ENCODE measurements around the gene SEL1L3. TPM values are rescaled to one million over a fixed set of nuclear protein-coding genes. Genes with fewer than 3 reads are reported as not detected.

SEL1L3 gene
- total RNA-seq, 1 donor from 2014 or later, result 14.4 TPM

DNA sequence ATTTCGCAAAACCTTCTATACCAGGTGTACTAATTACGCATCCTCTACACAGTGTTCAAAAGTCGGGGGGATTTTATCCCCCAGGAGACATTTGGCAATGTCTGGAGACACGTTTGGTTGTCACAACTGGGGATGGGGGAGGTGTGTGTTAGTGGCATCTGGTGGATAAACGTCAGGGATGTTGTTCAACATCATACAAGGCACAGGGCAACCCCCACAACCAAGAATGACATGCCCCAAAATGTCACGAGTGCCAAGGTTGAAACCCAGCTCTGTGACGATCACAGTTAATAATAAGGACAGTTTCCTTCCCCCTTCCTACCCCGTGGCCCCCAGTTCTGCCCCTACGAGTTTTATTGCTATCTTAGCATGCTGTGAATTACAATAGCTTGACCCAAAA is 15.9 kb upstream of the SEL1L3 start:
- no peak overlapping the region for H3K27ac Mint-ChIP-seq
- H3K9me3 Mint-ChIP-seq, result peaks cover 3% of the 10 kb centered on the region
- no peaks in the 10 kb centered on the region for H3K27me3 Mint-ChIP-seq (ENCODE audit: low read depth)
- H3K4me3 Mint-ChIP-seq, result no peak overlapping the region
- H3K4me1 Mint-ChIP-seq, result peaks cover 13% of the 10 kb centered on the region
- DNase-seq (ENCODE audit: low spot score in 2 of 2, unreplicated experiment in 2 of 2), result no peak
- TF ChIP-seq CTCF (IDR thresholded peaks at IDR 0.05; ENCODE audit: unreplicated experiment), result no peak
- no peaks in the 10 kb centered on the region for H3K36me3 Mint-ChIP-seq

DNA sequence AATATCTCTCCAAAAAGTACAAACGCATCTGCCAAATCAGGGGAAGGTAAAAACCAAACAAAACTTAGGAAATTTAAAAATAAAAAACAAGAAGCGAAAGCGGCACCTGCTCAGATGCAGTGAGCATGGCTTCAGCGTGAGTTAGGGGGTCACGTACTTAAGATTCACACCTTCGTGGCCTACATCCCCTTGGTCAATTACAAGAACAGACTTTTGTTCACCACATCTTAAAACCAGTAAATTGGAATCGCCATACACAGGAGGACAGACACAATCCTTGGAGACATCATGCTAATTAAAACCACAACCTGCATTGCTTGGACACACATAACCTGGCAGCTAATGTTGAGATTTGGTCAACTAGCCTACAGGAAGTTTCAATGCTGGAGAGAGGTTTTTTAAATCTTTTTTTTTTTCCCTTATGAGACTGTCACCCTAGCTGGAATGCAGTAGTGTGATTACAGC is 12.5 kb upstream of the SEL1L3 start:
- Mint-ChIP-seq H3K27me3 (ENCODE audit: low read depth) (no peaks in the 10 kb centered on the region), H3K9me3 (peaks cover 3% of the 10 kb centered on the region), H3K27ac (no peak overlapping the region), H3K36me3 (no peaks in the 10 kb centered on the region), H3K4me1 (peaks cover 16% of the 10 kb centered on the region), H3K4me3 (no peak overlapping the region)
- no peak for DNase-seq (ENCODE audit: low spot score in 2 of 2, unreplicated experiment in 2 of 2)
- no peak for TF ChIP-seq CTCF (IDR thresholded peaks at IDR 0.05; ENCODE audit: unreplicated experiment)

- peaks cover 2% of the 10 kb centered on the region for H3K9me3 Mint-ChIP-seq
- no peak overlapping the region for H3K27ac Mint-ChIP-seq
- H3K4me3 Mint-ChIP-seq, result no peak overlapping the region
- no peaks in the 10 kb centered on the region for H3K36me3 Mint-ChIP-seq
- no peak for TF ChIP-seq CTCF (IDR thresholded peaks at IDR 0.05; ENCODE audit: unreplicated experiment)
- peaks cover 13% of the 10 kb centered on the region for H3K4me1 Mint-ChIP-seq
- H3K27me3 Mint-ChIP-seq (ENCODE audit: low read depth), result no peaks in the 10 kb centered on the region
- DNase-seq (ENCODE audit: low spot score in 2 of 2, unreplicated experiment in 2 of 2), result no peak
These were observed 11.9 kb upstream of the SEL1L3 start for GRCh38 chr4:25874655-25875054.

GRCh38 chr4:25873632-25874129 is 10.9 kb upstream of the SEL1L3 start:
- H3K4me1 Mint-ChIP-seq, result peaks cover 13% of the 10 kb centered on the region
- no peak overlapping the region for H3K4me3 Mint-ChIP-seq
- no peak for TF ChIP-seq CTCF (IDR thresholded peaks at IDR 0.05; ENCODE audit: unreplicated experiment)
- DNase-seq (ENCODE audit: low spot score in 2 of 2, unreplicated experiment in 2 of 2), result no peak
- H3K9me3 Mint-ChIP-seq, result no peaks in the 10 kb centered on the region
- H3K27ac Mint-ChIP-seq, result no peak overlapping the region
- no peaks in the 10 kb centered on the region for H3K36me3 Mint-ChIP-seq
- H3K27me3 Mint-ChIP-seq (ENCODE audit: low read depth), result peaks cover 2% of the 10 kb centered on the region

GRCh38 chr4:25872851-25873631 is 10.3 kb upstream of the SEL1L3 start:
- no peaks in the 10 kb centered on the region for H3K36me3 Mint-ChIP-seq
- no peaks in the 10 kb centered on the region for H3K9me3 Mint-ChIP-seq
- no peak for TF ChIP-seq CTCF (IDR thresholded peaks at IDR 0.05; ENCODE audit: unreplicated experiment)
- peaks cover 13% of the 10 kb centered on the region for H3K4me1 Mint-ChIP-seq
- peaks cover 3% of the 10 kb centered on the region for H3K27me3 Mint-ChIP-seq (ENCODE audit: low read depth)
- no peak for DNase-seq (ENCODE audit: low spot score in 2 of 2, unreplicated experiment in 2 of 2)
- no peak overlapping the region for H3K27ac Mint-ChIP-seq
- H3K4me3 Mint-ChIP-seq, result no peak overlapping the region

Data from mesothelial cell of epicardium (in vitro differentiated cells).